Measurements from ENCODE around the gene HEXA. TPM values are rescaled to one million over a fixed set of nuclear protein-coding genes. Genes with fewer than 3 reads are reported as not detected.

Gene HEXA
- total and polyA plus RNA-seq, 2 of the 8 experiments (the other 6 are each of a cell fraction or from before 2014, with no cell fraction given) = 52.5 to 73.7 TPM

DNA sequence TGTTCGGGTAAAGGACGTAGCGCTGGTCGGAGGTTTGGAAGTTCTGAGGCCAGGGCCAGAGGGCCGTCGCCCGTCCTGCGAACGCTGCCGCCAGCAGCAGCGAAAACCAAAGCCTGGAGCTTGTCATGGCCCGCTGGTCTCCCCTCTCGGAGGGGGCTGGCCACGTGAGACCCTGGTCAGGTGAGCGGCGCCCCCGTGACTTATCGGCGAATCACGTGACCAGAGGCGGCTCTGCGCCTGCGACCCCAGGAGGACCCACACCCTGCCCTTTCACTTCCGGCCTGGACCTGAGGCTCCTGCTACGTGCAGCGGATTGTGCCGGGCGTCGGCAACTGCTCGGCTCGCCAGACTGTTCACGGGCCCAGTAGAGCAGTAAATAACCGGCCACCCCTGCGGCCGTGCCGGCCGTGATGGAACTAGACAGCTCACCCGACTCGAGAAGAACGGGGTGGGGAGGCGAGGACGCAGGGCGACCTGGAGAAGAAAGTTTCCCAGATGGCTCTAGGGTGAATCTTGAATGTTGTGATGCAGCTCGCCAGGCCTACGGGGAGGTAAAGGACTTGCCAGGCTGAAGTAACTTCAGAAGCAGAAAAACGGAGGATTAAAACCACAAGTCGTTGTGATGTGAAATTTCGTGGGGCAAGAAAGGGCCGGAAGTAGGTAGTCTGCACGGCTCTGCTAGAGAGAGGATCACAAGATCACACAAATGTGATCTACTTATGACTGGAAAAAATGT is at the start of gene HEXA (continued):
- no peak for TF ChIP-seq RNF2 (IDR thresholded peaks at IDR 0.05; ENCODE audit: borderline replicate concordance, low read depth, low read length, missing control alignments, poor library complexity, severe bottlenecking)
- TF ChIP-seq, protein P1, sequence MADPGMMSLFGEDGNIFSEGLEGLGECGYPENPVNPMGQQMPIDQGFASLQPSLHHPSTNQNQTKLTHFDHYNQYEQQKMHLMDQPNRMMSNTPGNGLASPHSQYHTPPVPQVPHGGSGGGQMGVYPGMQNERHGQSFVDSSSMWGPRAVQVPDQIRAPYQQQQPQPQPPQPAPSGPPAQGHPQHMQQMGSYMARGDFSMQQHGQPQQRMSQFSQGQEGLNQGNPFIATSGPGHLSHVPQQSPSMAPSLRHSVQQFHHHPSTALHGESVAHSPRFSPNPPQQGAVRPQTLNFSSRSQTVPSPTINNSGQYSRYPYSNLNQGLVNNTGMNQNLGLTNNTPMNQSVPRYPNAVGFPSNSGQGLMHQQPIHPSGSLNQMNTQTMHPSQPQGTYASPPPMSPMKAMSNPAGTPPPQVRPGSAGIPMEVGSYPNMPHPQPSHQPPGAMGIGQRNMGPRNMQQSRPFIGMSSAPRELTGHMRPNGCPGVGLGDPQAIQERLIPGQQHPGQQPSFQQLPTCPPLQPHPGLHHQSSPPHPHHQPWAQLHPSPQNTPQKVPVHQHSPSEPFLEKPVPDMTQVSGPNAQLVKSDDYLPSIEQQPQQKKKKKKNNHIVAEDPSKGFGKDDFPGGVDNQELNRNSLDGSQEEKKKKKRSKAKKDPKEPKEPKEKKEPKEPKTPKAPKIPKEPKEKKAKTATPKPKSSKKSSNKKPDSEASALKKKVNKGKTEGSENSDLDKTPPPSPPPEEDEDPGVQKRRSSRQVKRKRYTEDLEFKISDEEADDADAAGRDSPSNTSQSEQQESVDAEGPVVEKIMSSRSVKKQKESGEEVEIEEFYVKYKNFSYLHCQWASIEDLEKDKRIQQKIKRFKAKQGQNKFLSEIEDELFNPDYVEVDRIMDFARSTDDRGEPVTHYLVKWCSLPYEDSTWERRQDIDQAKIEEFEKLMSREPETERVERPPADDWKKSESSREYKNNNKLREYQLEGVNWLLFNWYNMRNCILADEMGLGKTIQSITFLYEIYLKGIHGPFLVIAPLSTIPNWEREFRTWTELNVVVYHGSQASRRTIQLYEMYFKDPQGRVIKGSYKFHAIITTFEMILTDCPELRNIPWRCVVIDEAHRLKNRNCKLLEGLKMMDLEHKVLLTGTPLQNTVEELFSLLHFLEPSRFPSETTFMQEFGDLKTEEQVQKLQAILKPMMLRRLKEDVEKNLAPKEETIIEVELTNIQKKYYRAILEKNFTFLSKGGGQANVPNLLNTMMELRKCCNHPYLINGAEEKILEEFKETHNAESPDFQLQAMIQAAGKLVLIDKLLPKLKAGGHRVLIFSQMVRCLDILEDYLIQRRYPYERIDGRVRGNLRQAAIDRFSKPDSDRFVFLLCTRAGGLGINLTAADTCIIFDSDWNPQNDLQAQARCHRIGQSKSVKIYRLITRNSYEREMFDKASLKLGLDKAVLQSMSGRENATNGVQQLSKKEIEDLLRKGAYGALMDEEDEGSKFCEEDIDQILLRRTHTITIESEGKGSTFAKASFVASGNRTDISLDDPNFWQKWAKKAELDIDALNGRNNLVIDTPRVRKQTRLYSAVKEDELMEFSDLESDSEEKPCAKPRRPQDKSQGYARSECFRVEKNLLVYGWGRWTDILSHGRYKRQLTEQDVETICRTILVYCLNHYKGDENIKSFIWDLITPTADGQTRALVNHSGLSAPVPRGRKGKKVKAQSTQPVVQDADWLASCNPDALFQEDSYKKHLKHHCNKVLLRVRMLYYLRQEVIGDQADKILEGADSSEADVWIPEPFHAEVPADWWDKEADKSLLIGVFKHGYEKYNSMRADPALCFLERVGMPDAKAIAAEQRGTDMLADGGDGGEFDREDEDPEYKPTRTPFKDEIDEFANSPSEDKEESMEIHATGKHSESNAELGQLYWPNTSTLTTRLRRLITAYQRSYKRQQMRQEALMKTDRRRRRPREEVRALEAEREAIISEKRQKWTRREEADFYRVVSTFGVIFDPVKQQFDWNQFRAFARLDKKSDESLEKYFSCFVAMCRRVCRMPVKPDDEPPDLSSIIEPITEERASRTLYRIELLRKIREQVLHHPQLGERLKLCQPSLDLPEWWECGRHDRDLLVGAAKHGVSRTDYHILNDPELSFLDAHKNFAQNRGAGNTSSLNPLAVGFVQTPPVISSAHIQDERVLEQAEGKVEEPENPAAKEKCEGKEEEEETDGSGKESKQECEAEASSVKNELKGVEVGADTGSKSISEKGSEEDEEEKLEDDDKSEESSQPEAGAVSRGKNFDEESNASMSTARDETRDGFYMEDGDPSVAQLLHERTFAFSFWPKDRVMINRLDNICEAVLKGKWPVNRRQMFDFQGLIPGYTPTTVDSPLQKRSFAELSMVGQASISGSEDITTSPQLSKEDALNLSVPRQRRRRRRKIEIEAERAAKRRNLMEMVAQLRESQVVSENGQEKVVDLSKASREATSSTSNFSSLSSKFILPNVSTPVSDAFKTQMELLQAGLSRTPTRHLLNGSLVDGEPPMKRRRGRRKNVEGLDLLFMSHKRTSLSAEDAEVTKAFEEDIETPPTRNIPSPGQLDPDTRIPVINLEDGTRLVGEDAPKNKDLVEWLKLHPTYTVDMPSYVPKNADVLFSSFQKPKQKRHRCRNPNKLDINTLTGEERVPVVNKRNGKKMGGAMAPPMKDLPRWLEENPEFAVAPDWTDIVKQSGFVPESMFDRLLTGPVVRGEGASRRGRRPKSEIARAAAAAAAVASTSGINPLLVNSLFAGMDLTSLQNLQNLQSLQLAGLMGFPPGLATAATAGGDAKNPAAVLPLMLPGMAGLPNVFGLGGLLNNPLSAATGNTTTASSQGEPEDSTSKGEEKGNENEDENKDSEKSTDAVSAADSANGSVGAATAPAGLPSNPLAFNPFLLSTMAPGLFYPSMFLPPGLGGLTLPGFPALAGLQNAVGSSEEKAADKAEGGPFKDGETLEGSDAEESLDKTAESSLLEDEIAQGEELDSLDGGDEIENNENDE (IDR thresholded peaks at IDR 0.05; ENCODE audit: insufficient replicate concordance, low read length) = no peak
- TF ChIP-seq, protein P2, sequence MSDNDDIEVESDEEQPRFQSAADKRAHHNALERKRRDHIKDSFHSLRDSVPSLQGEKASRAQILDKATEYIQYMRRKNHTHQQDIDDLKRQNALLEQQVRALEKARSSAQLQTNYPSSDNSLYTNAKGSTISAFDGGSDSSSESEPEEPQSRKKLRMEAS (IDR thresholded peaks at IDR 0.05) = peak; percentile 96
- TF ChIP-seq TBP (IDR thresholded peaks at IDR 0.05; ENCODE audit: low read depth, low read length) = peak; percentile 93
- TF ChIP-seq, protein P3, sequence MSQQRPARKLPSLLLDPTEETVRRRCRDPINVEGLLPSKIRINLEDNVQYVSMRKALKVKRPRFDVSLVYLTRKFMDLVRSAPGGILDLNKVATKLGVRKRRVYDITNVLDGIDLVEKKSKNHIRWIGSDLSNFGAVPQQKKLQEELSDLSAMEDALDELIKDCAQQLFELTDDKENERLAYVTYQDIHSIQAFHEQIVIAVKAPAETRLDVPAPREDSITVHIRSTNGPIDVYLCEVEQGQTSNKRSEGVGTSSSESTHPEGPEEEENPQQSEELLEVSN (IDR thresholded peaks at IDR 0.05) = peak; percentile 73
- TF ChIP-seq CEBPB (IDR thresholded peaks at IDR 0.05; ENCODE audit: low read depth, low read length) = no peak
- TF ChIP-seq SIRT6 (IDR thresholded peaks at IDR 0.05; ENCODE audit: low read length) = no peak
- peak; percentile 55; the same call in 1 of the 2 replicates for TF ChIP-seq SP1 (IDR thresholded peaks at IDR 0.05; ENCODE audit: low read depth, low read length)
- 0 out of 2 replicates have a peak, but pooled peaks have one; percentile 30 for TF ChIP-seq POU5F1 (IDR thresholded peaks at IDR 0.05; ENCODE audit: low read depth, low read length)
